ENCODE results near the gene PTPRT. TPM values are rescaled to one million over a fixed set of nuclear protein-coding genes. Genes with fewer than 3 reads are reported as not detected.

Gene PTPRT
- total RNA-seq, 4 donors from 2014 or later: 0.04 TPM; not detected in 3

DNA sequence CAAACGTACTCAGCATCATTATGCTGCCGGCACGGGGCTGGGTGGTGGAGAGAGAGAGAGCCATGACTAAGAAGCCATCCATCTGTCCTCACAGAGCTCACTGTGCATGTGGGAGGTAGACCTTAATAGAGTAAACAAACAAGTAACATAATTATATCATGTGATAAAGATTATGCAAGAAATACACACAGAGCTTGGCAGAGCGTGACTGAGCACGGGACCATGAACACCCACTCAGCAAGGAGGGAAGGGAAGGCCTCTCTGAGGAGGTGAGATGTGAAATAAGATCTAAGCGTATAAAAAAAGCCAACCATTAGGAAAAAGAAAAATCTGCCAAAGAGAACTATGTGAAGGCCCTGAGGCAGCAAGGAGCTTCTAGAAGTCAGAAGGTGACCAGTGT, 207.5 kb downstream of the PTPRT start:
- 75 to 82% methylated on average over 3 of the region's 6 CpGs for WGBS, 2 donors (ENCODE audit: low coverage in 1 of 2)
- Histone ChIP-seq H3K4me1 (no peaks in the 10 kb centered on the region), H3K4me3 (no peak overlapping the region), H3K36me3 (no peaks in the 10 kb centered on the region), H3K9me3 (no peaks in the 10 kb centered on the region), H3K27ac (no peak overlapping the region), H3K27me3 (peaks cover 9% of the 10 kb centered on the region)
- no peak for ATAC-seq
- TF ChIP-seq EP300 (IDR thresholded peaks at IDR 0.05) (no peak), POLR2A (IDR thresholded peaks at IDR 0.05) (no peak), POLR2AphosphoS5 (IDR thresholded peaks at IDR 0.05) (no peak)
- TF ChIP-seq, protein P1, sequence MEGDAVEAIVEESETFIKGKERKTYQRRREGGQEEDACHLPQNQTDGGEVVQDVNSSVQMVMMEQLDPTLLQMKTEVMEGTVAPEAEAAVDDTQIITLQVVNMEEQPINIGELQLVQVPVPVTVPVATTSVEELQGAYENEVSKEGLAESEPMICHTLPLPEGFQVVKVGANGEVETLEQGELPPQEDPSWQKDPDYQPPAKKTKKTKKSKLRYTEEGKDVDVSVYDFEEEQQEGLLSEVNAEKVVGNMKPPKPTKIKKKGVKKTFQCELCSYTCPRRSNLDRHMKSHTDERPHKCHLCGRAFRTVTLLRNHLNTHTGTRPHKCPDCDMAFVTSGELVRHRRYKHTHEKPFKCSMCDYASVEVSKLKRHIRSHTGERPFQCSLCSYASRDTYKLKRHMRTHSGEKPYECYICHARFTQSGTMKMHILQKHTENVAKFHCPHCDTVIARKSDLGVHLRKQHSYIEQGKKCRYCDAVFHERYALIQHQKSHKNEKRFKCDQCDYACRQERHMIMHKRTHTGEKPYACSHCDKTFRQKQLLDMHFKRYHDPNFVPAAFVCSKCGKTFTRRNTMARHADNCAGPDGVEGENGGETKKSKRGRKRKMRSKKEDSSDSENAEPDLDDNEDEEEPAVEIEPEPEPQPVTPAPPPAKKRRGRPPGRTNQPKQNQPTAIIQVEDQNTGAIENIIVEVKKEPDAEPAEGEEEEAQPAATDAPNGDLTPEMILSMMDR (IDR thresholded peaks at IDR 0.05): no peak

DNA sequence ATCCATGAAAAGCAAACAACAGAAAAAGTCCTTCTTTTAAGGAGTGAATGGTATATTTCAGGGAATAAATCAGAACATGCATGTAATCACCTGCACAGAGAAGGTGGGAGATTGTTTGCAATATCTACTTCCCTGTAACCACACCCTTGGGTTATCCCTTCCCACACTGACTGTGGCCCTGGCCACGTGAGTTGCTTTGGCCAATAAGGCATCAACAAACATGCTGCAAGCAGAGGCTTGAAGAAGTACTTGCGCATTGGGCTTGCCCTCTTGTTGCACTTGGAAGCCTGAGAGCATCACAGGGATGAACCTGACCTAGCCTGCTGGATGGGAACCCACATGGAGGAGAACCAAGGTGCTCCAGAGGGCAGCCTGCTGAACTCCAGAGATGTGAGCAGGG, 208.5 kb downstream of the PTPRT start:
- TF ChIP-seq EP300 (IDR thresholded peaks at IDR 0.05) (no peak), POLR2A (IDR thresholded peaks at IDR 0.05) (no peak), POLR2AphosphoS5 (IDR thresholded peaks at IDR 0.05) (no peak)
- TF ChIP-seq, protein P1 (IDR thresholded peaks at IDR 0.05): no peak
- no peaks in the 10 kb centered on the region for H3K9me3 ChIP-seq
- WGBS, 2 donors (ENCODE audit: low coverage in 1 of 2): 71 to 76% methylated on average over 1 to 2 of the region's 2 CpGs
- no peak for ATAC-seq
- no peak overlapping the region for H3K4me3 ChIP-seq
- no peak overlapping the region for H3K27ac ChIP-seq
- H3K27me3 ChIP-seq: peaks cover 9% of the 10 kb centered on the region
- no peaks in the 10 kb centered on the region for H3K4me1 ChIP-seq
- H3K36me3 ChIP-seq: no peaks in the 10 kb centered on the region

DNA sequence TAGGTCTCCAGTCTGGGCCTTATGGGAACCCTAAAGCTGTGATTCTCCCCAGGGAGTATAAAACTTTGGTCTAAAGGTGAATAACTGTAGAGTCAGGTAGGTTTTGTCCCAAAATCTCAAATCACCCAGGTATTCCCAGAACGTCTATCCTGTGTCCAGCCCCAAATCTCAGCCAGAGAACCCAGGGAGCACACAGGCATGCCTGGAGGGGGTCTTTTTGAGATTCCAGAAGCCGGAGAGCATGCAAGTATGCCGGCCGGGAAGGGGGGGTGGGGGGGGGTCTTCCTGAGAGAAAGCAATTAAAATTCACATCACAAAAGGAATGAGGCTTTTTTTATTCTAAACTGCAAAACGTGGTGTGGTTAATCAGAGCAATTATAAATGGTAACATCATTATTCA, 210.0 kb downstream of the PTPRT start:
- no peak for ATAC-seq
- no peaks in the 10 kb centered on the region for H3K4me1 ChIP-seq
- no peaks in the 10 kb centered on the region for H3K9me3 ChIP-seq
- H3K27me3 ChIP-seq: peaks cover 9% of the 10 kb centered on the region
- no peak overlapping the region for H3K4me3 ChIP-seq
- no peak for TF ChIP-seq EP300 (IDR thresholded peaks at IDR 0.05)
- TF ChIP-seq, protein P1 (IDR thresholded peaks at IDR 0.05): no peak
- 10 to 16% methylated on average over 4 to 5 of the region's 5 CpGs for WGBS, 2 donors (ENCODE audit: low coverage in 1 of 2)
- no peaks in the 10 kb centered on the region for H3K36me3 ChIP-seq
- H3K27ac ChIP-seq: no peak overlapping the region

DNA sequence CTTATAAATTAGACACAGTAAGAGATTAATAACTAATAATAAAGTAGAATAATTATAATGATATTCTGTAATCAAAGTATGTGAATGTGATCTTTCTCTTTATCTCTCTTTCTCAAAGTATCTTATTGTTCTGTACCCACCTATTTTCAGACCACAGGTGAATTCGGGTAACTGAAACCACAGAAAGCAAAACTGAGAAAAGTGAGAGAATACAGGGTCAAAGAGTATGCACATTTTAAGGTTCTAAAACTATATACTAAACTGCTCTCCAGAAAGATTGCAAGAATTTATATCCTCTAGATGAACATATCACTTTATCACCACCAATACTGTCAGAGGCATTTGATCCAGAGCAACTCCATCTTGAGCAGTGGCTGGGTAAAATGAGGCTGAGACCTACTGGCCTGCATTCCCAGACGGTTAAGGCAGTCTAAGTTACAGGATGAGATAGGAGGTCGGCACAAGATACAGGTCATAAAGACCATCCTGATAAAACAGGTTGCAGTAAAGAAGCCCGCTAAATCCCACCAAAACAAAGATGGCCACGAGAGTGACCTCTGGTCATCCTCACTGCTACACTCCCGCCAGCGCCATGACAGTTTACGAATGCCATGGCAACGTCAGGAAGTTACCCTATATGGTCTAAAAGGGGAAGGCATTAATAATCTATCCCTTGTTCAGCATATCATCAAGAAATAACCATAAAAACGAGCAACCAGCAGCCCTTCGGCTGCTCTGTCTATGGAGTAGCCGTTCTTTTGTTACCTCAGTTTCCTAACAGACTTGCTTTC, 211.3 kb downstream of the PTPRT start:
- Histone ChIP-seq H3K9me3 (no peaks in the 10 kb centered on the region), H3K36me3 (no peaks in the 10 kb centered on the region), H3K27me3 (peaks cover 9% of the 10 kb centered on the region), H3K4me3 (no peak overlapping the region), H3K27ac (no peak overlapping the region), H3K4me1 (no peaks in the 10 kb centered on the region)
- WGBS, 2 donors (ENCODE audit: low coverage in 1 of 2): 68 to 77% methylated on average over 12 of the region's 12 CpGs
- ATAC-seq: no peak
- TF ChIP-seq, protein P1 (IDR thresholded peaks at IDR 0.05): no peak
- TF ChIP-seq POLR2A (IDR thresholded peaks at IDR 0.05) (no peak), EP300 (IDR thresholded peaks at IDR 0.05) (no peak), POLR2AphosphoS5 (IDR thresholded peaks at IDR 0.05) (no peak)

DNA sequence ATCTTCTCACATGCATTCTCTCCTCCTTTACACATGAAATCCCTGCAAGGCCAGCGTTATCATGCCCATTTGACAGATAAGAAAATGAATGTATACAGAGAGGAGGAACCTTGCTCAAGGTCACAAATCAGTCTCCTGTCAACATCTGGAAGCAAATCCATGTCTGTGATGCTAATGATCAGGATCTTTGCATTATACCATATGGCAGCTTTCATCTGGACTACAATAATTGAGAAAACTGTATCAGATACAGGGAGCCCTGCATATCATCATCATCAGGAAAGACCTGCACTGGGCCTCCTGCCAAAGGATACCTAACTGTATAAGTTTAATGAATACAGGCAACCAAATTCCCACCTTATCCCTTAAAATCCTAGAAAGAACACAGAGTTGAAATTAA, 213.7 kb downstream of the PTPRT start:
- Histone ChIP-seq H3K4me3 (no peak overlapping the region), H3K4me1 (no peaks in the 10 kb centered on the region), H3K36me3 (no peaks in the 10 kb centered on the region), H3K27ac (no peak overlapping the region), H3K9me3 (no peaks in the 10 kb centered on the region), H3K27me3 (peaks cover 12% of the 10 kb centered on the region)
- 40 to 50% methylated on average over 1 of the region's 1 CpG for WGBS, 2 donors (ENCODE audit: low coverage in 1 of 2)
- ATAC-seq: no peak
- TF ChIP-seq EP300 (IDR thresholded peaks at IDR 0.05) (no peak), POLR2A (IDR thresholded peaks at IDR 0.05) (no peak), POLR2AphosphoS5 (IDR thresholded peaks at IDR 0.05) (no peak)
- TF ChIP-seq, protein P1 (IDR thresholded peaks at IDR 0.05): no peak

Measured in gastroesophageal sphincter (tissue), 4 donors.